ENCODE data around the gene OR2B6. TPM values are rescaled to one million over a fixed set of nuclear protein-coding genes. Genes with fewer than 3 reads are reported as not detected.

Gene OR2B6
- total RNA-seq, 1 donor: not detected

GRCh38 chr6:28005975-28006374 lies 48.9 kb downstream of the OR2B6 start:
- Histone ChIP-seq H3K4me3 (ENCODE audit: low read length) (no peak overlapping the region), H3K9me3 (ENCODE audit: low read depth, low read length) (no peaks in the 10 kb centered on the region), H3K4me1 (ENCODE audit: insufficient read depth, low read length) (no peaks in the 10 kb centered on the region), H3K27me3 (ENCODE audit: insufficient read depth, low read length) (peaks cover 3% of the 10 kb centered on the region)

Other genes with a start within 250 kb of the OR2B6 start
- gene OR2B2, start 44.8 kb upstream of the OR2B6 start, total RNA-seq: not detected
- 2.1 TPM for gene ZNF165, start 123.3 kb downstream of the OR2B6 start, total RNA-seq
- 10.2 TPM for gene ZSCAN16, start 167.4 kb downstream of the OR2B6 start, total RNA-seq
- gene ZKSCAN8, start 184.6 kb downstream of the OR2B6 start, total RNA-seq: 22.6 TPM